SK-N-SH (cell line): ENCODE data around the gene MAMSTR. TPM values are rescaled to one million over a fixed set of nuclear protein-coding genes. Genes with fewer than 3 reads are reported as not detected.

ENCODE experiments used
- CTCF ChIA-PET: fragments of 300-600, 350-600 bp; formaldehyde crosslinking; extraction: SDS; loops from one replicate; lab custom pipeline; 2021; lab: Yijun Ruan, JAX
- POLR2A ChIA-PET: fragments of 350-600 bp; sonication (Branson Sonifier 250); formaldehyde crosslinking; extraction: SDS; loops from one replicate; lab custom pipeline; 2020; ENCODE audit warnings: antibody characterized with exemption, inconsistent platforms; lab: Yijun Ruan, JAX
- DNase-seq: peaks from one replicate; pipeline ENCODE4 v3.0.0; 2012
- H2AFZ ChIP-seq: fragments of 200-600 bp; sonication (generic); 2 replicates; pipeline ENCODE4 v1.8.1; 2016; ENCODE audit warnings: antibody characterized with exemption, mild to moderate bottlenecking, low read depth
- H3F3A ChIP-seq: fragments of 200-600 bp; sonication (generic); replicated peaks from 2 replicates; pipeline ENCODE3; 2016; ENCODE audit warnings: antibody characterized with exemption, mild to moderate bottlenecking; ENCODE audit not compliant: insufficient read depth
- H3K27ac ChIP-seq, 2 experiments: fragments of 200-500 bp in 1 of 2; fragments of 200-600 bp in 1 of 2; sonication (Bioruptor generic) in 1 of 2; sonication (generic), shearing (Covaris generic) in 1 of 2; 2 replicates each; pipeline versions ENCODE4 v1.5.1 to v1.6.1; 2014 to 2016; ENCODE audit warnings: low read depth in 2 of 2, inconsistent platforms in 1 of 2, low read length in 1 of 2, mild to moderate bottlenecking in 1 of 2, mixed read lengths in 1 of 2
- H3K27me3 ChIP-seq: fragments of 200-600 bp; sonication (generic), shearing (Covaris generic); 2 replicates; pipeline ENCODE4 v1.6.1; 2016; ENCODE audit warnings: mixed run types; ENCODE audit not compliant: insufficient read depth
- H3K36me3 ChIP-seq, 2 experiments: fragments of 200-500 bp in 1 of 2; fragments of 200-600 bp in 1 of 2; sonication (Bioruptor generic) in 1 of 2; sonication (generic) in 1 of 2; replicated peaks in 1 of 2; 2 replicates each; pipeline versions ENCODE3 to v1.5.1; 2014 to 2016; ENCODE audit warnings: low read length in 1 of 2, mild to moderate bottlenecking in 1 of 2; ENCODE audit not compliant: insufficient read depth in 2 of 2, control insufficient read depth in 1 of 2
- H3K4me1 ChIP-seq, 2 experiments: fragments of 200-500 bp in 1 of 2; fragments of 200-600 bp in 1 of 2; sonication (Bioruptor generic) in 1 of 2; sonication (generic), shearing (Covaris generic) in 1 of 2; 2 replicates each; pipeline versions ENCODE4 v1.5.1 to v1.6.1; 2014 to 2016; ENCODE audit warnings: low read depth in 1 of 2, low read length in 1 of 2, mixed run types in 1 of 2; ENCODE audit not compliant: insufficient read depth in 2 of 2, control insufficient read depth in 1 of 2
- H3K4me2 ChIP-seq: fragments of 200-600 bp; sonication (generic), shearing (Covaris generic); 2 replicates; pipeline ENCODE4 v1.6.1; 2017; ENCODE audit warnings: mixed run types
- H3K4me3 ChIP-seq, 2 experiments: fragments of 200-500 bp in 1 of 2; fragments of 200-600 bp in 1 of 2; sonication (Bioruptor generic) in 1 of 2; sonication (generic), shearing (Covaris generic) in 1 of 2; 2 replicates each; pipeline versions ENCODE4 v1.5.1 to v1.8.1; 2014 to 2016; ENCODE audit warnings: low read depth in 2 of 2, inconsistent platforms in 1 of 2, low read length in 1 of 2, mild to moderate bottlenecking in 1 of 2, mixed read lengths in 1 of 2, moderate library complexity in 1 of 2
- H3K79me2 ChIP-seq: fragments of 200-600 bp; sonication (generic); 2 replicates; pipeline ENCODE4 v1.8.1; 2017; ENCODE audit warnings: mild to moderate bottlenecking; ENCODE audit not compliant: insufficient read depth
- H3K9ac ChIP-seq: fragments of 200-600 bp; sonication (generic); 2 replicates; pipeline ENCODE4 v1.6.1; 2017; ENCODE audit warnings: mixed run types
- H3K9me2 ChIP-seq: fragments of 200-600 bp; sonication (generic); 2 replicates; pipeline ENCODE4 v1.6.1; 2017; ENCODE audit warnings: mixed run types
- H3K9me3 ChIP-seq: fragments of 200-600 bp; sonication (generic); 2 replicates; pipeline ENCODE4 v1.6.1; 2017; ENCODE audit warnings: mixed run types, mild to moderate bottlenecking, moderate library complexity
- H4K20me1 ChIP-seq: fragments of 200-600 bp; sonication (generic); 2 replicates; pipeline ENCODE4 v1.6.1; 2017; ENCODE audit warnings: mild to moderate bottlenecking, mixed run types; ENCODE audit not compliant: insufficient read depth
- CHD2 ChIP-seq: fragments of 150-350 bp; IDR thresholded peaks from 2 replicates; pipeline ENCODE4 v1.6.1; 2018; ENCODE audit warnings: low read length; ENCODE audit not compliant: partially characterized antibody
- FOSL2 ChIP-seq: IDR thresholded peaks from 2 replicates; pipeline ENCODE4 v1.4.0; 2012; ENCODE audit warnings: low read depth, mild to moderate bottlenecking, moderate library complexity, borderline replicate concordance
- FOXJ3 ChIP-seq: sonication (generic); formaldehyde crosslinking; IDR thresholded peaks from 2 replicates; pipeline ENCODE4 v1.5.1; 2020; ENCODE audit warnings: mild to moderate bottlenecking, missing genetic modification reagents
- GATA2 ChIP-seq: sonication (generic); formaldehyde crosslinking; IDR thresholded peaks from 2 replicates; pipeline ENCODE4 v1.5.0; 2020; ENCODE audit warnings: mild to moderate bottlenecking, missing genetic modification reagents
- MXI1 ChIP-seq: IDR thresholded peaks from 2 replicates; pipeline ENCODE4 v1.6.1; 2012; ENCODE audit warnings: mild to moderate bottlenecking, low read depth, low read length, improper control_type of control experiment
- RCOR1 ChIP-seq: fragments of 150-350 bp; IDR thresholded peaks from 2 replicates; pipeline ENCODE4 v1.6.1; 2017; ENCODE audit warnings: antibody characterized with exemption, low read length
- RFX5 ChIP-seq: IDR thresholded peaks from 2 replicates; pipeline ENCODE4 v1.6.1; 2012; ENCODE audit warnings: mild to moderate bottlenecking, improper control_type of control experiment, low read length
- RXRA ChIP-seq: IDR thresholded peaks from 2 replicates; pipeline ENCODE4 v1.4.0; 2012; ENCODE audit warnings: low read depth, mild to moderate bottlenecking, borderline replicate concordance
- SIN3A ChIP-seq: IDR thresholded peaks from 2 replicates; pipeline ENCODE4 v1.6.1; 2012; ENCODE audit warnings: low read depth, mild to moderate bottlenecking, low read length, moderate library complexity, borderline replicate concordance
- TCF12 ChIP-seq: IDR thresholded peaks from 2 replicates; pipeline ENCODE4 v1.4.0; 2012
- WGBS: methylation state at CpG from one replicate; pipeline ENCODE4 v1.1.6; 2017; ENCODE audit warnings: low lambda C conversion rate; 5-methylcytosine and 5-hydroxymethylcytosine counted together
- polyA plus RNA-seq, 3 experiments: library from polyadenylated mRNA; depleted of rRNA; stranded (reverse); fragments of >200 nt; gene quantifications; 2 replicates each; pipeline ENCODE4 v1.2.3, GENCODE V29; 2012
- TF ChIP-seq, protein P1 (sequence below): fragments of 200-600 bp; sonication (generic); IDR thresholded peaks from 2 replicates; pipeline ENCODE4 v1.6.1; 2017; ENCODE audit warnings: antibody characterized with exemption, mild to moderate bottlenecking, moderate library complexity

The MAMSTR gene
- polyA plus RNA-seq, 1 of the 3 experiments (the other 2 are of a cell fraction), result 1.1 TPM

DNA sequence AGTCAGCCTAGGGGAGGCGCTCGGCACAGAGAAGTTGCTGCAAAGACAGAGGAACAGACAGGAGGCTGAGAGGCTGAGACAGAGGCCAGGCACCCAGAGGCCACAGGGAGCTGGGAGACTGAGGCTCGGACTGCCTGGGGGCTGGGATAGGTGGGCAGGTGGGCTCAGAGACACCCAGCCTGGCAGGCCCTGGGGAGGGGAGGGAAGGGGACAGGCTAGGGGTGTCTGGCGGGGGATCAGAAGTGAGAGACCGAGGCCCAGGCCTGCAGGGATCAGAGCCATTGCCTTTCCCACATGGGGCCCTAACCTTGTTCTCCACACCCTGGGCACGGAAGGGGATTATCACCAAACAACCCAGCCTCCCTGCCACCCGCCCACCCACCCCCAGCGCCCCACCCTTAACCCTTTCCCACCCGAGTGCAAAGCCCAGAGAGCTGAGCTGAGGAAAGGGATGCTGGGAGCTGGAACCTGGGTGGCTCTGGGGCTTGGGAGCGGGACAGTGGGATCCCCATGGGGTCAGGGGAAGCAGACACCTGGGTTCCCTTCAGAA, 48.0 kb downstream of the MAMSTR start:
- ChIA-PET POLR2A (no interaction called here), CTCF (interaction anchor here (1.5 kb wide), 1 partner anchor 26 kb away, joined by 4 read pairs; the partner anchor contains the start of gene CA11)
- Histone ChIP-seq H4K20me1 (no peaks in the 10 kb centered on the region), H3K4me2 (no peak overlapping the region), H3K9me3 (no peaks in the 10 kb centered on the region), H3K9me2 (no peaks in the 10 kb centered on the region), H3K79me2 (no peaks in the 10 kb centered on the region), H2AFZ (no peak overlapping the region), H3K27me3 (no peaks in the 10 kb centered on the region), H3K9ac (no peak overlapping the region), H3K4me3 (no peak overlapping the region), H3K36me3 (no peaks in the 10 kb centered on the region), H3K27ac (no peak overlapping the region), H3F3A (no peaks in the 10 kb centered on the region), H3K4me1 (peaks cover 0 to 8% of the 10 kb centered on the region in 2 experiments; a peak in 1 of 4 replicates)
- DNase-seq, result no peak
- TF ChIP-seq RFX5 (no peak), FOXJ3 (CRISPR knock-in tag) (no peak), FOSL2 (no peak), RXRA (no peak), CHD2 (no peak), RCOR1 (no peak), TCF12 (no peak)
- TF ChIP-seq, protein P1, sequence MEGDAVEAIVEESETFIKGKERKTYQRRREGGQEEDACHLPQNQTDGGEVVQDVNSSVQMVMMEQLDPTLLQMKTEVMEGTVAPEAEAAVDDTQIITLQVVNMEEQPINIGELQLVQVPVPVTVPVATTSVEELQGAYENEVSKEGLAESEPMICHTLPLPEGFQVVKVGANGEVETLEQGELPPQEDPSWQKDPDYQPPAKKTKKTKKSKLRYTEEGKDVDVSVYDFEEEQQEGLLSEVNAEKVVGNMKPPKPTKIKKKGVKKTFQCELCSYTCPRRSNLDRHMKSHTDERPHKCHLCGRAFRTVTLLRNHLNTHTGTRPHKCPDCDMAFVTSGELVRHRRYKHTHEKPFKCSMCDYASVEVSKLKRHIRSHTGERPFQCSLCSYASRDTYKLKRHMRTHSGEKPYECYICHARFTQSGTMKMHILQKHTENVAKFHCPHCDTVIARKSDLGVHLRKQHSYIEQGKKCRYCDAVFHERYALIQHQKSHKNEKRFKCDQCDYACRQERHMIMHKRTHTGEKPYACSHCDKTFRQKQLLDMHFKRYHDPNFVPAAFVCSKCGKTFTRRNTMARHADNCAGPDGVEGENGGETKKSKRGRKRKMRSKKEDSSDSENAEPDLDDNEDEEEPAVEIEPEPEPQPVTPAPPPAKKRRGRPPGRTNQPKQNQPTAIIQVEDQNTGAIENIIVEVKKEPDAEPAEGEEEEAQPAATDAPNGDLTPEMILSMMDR, result no peak
- 71% methylated on average over 9 of the region's 10 CpGs for WGBS

DNA sequence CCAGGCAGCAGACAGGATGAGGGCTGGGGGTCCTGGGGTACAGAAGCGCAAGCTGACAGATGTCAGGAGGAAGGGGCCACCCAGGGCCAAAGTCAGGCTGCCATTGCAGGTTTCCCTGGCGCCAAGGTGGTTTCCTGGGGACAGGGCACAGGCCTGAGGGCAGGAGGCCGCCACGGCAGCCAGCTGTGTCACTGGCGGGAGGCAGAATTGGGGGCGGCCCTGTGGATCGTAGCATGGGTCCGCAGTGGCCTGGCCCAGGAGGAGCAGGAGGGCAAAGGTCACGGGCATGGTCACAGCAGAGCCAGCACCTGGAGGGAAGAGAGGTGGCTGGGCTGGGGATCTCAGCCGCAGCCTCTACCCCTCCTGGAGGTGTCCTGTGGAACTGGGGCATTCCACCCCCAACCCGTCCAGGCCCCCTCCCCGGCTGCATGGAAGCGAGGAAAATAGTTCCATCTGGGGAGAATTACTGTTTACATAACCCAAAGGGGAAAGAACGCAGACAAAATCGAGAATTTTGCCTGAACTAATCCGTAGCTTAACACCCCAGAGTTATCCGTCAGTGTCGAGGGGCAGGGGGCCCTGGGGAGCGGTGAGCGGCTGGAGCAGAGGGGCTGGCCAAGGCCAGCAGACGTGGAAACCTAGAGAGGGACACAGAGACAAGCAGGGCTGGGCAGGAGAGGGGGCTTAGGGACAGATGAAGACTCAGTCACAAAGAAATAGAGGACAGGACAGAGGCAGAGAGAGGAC, 48.7 kb downstream of the MAMSTR start:
- Histone ChIP-seq H2AFZ (no peak overlapping the region), H3K79me2 (no peaks in the 10 kb centered on the region), H3K27me3 (no peaks in the 10 kb centered on the region), H4K20me1 (no peaks in the 10 kb centered on the region), H3K4me2 (no peak overlapping the region), H3K4me3 (no peak overlapping the region), H3K4me1 (peaks cover 0 to 8% of the 10 kb centered on the region in 2 experiments; a peak in 1 of 4 replicates), H3K27ac (no peak overlapping the region), H3K9me2 (no peaks in the 10 kb centered on the region), H3K9me3 (no peaks in the 10 kb centered on the region), H3K9ac (no peak overlapping the region), H3F3A (no peaks in the 10 kb centered on the region), H3K36me3 (no peaks in the 10 kb centered on the region)
- TF ChIP-seq MXI1, result no peak
- TF ChIP-seq SIN3A, result no peak
- TF ChIP-seq GATA2 (CRISPR knock-in tag), result no peak
- ChIA-PET POLR2A (no interaction called here), CTCF (interaction anchor here (1.5 kb wide), 1 partner anchor 25 kb away, joined by 4 read pairs; the partner anchor contains the start of gene CA11)
- no peak for DNase-seq
- WGBS, result 88% methylated on average over 14 of the region's 21 CpGs
